DND-41 (cell line): ENCODE results near the gene LTF.

Source experiments
- ATAC-seq: fragments of 200-7000 bp; cut with Tn5 transposase; 3 replicates; pipeline ENCODE4 v1.9.1; 2021; ENCODE audit warnings: low read depth; ENCODE audit not compliant: insufficient read depth
- DNase-seq: peaks from one replicate; pipeline ENCODE4 v3.0.0-alpha.2; 2020
- H2AFZ ChIP-seq: 2 replicates; pipeline ENCODE4 v1.6.0; 2012; ENCODE audit warnings: low read depth, low read length
- H3K27ac ChIP-seq: 2 replicates; pipeline ENCODE4 v1.5.1; 2012; ENCODE audit warnings: low read length, inconsistent platforms
- H3K27me3 ChIP-seq: fragments of 200-600 bp; sonication (generic); 2 replicates; pipeline ENCODE4 v1.6.0; 2012; ENCODE audit warnings: low read length, mild to moderate bottlenecking, inconsistent platforms; ENCODE audit not compliant: insufficient read depth, poor library complexity
- H3K36me3 ChIP-seq: 2 replicates; pipeline ENCODE4 v1.5.1; 2012; ENCODE audit warnings: low read length, inconsistent platforms; ENCODE audit not compliant: insufficient read depth
- H3K4me1 ChIP-seq: 2 replicates; pipeline ENCODE4 v1.5.1; 2012; ENCODE audit warnings: mild to moderate bottlenecking, low read length; ENCODE audit not compliant: insufficient read depth
- H3K4me2 ChIP-seq: 2 replicates; pipeline ENCODE4 v1.6.0; 2012; ENCODE audit warnings: mild to moderate bottlenecking, moderate library complexity, low read length, inconsistent platforms; ENCODE audit not compliant: insufficient read depth
- H3K4me3 ChIP-seq, 2 experiments: fragments of 200-600 bp in 1 of 2; shearing (Covaris generic) in 1 of 2; 2 replicates each; pipeline ENCODE4 v1.5.1; 2012 to 2016; ENCODE audit warnings: inconsistent platforms in 2 of 2, low read length in 2 of 2, mild to moderate bottlenecking in 2 of 2, low read depth in 1 of 2, moderate library complexity in 1 of 2
- H3K79me2 ChIP-seq: 2 replicates; pipeline ENCODE4 v1.6.0; 2012; ENCODE audit warnings: low read length, inconsistent platforms; ENCODE audit not compliant: insufficient read depth
- H3K9ac ChIP-seq: 2 replicates; pipeline ENCODE4 v1.6.0; 2012; ENCODE audit warnings: low read depth, mild to moderate bottlenecking, inconsistent platforms, low read length, moderate library complexity
- H3K9me3 ChIP-seq: 2 replicates; pipeline ENCODE4 v1.5.1; 2012; ENCODE audit warnings: low read length, moderate library complexity, mild to moderate bottlenecking, inconsistent platforms; ENCODE audit not compliant: insufficient read depth, severe bottlenecking
- H4K20me1 ChIP-seq: 2 replicates; pipeline ENCODE4 v1.6.0; 2012; ENCODE audit warnings: low read length; ENCODE audit not compliant: insufficient read depth
- CTCF ChIP-seq: IDR thresholded peaks from 2 replicates; pipeline ENCODE4 v1.5.1; 2012; ENCODE audit warnings: borderline replicate concordance, low read length, moderate library complexity, mild to moderate bottlenecking; ENCODE audit not compliant: poor library complexity, severe bottlenecking; ENCODE audit errors: extremely low read depth
- EZH2 ChIP-seq: IDR thresholded peaks from 3 replicates; pipeline ENCODE4 v1.6.1; 2012; ENCODE audit warnings: borderline replicate concordance, low read depth, mild to moderate bottlenecking, moderate library complexity, low read length, inconsistent platforms; ENCODE audit not compliant: severe bottlenecking

Gene LTF

GRCh38 chr3:46477756-46478155 is 13.1 kb upstream of the LTF start:
- no peak overlapping the region for H3K9ac ChIP-seq
- no peaks in the 10 kb centered on the region for H4K20me1 ChIP-seq
- DNase-seq, result no peak
- H3K36me3 ChIP-seq, result no peaks in the 10 kb centered on the region
- no peaks in the 10 kb centered on the region for H3K79me2 ChIP-seq
- ATAC-seq, result no peak
- no peak overlapping the region for H3K4me3 ChIP-seq
- no peak overlapping the region for H3K4me2 ChIP-seq
- H3K4me1 ChIP-seq, result no peaks in the 10 kb centered on the region
- H2AFZ ChIP-seq, result no peak overlapping the region
- H3K9me3 ChIP-seq, result no peaks in the 10 kb centered on the region
- TF ChIP-seq EZH2 (no peak), CTCF (no peak)
- H3K27me3 ChIP-seq, result no peaks in the 10 kb centered on the region
- no peak overlapping the region for H3K27ac ChIP-seq

- H3K36me3 ChIP-seq, result no peaks in the 10 kb centered on the region
- ATAC-seq (no peak), DNase-seq (no peak)
- H3K4me1 ChIP-seq, result no peaks in the 10 kb centered on the region
- H4K20me1 ChIP-seq, result no peaks in the 10 kb centered on the region
- no peak overlapping the region for H2AFZ ChIP-seq
- no peak overlapping the region for H3K27ac ChIP-seq
- TF ChIP-seq EZH2, result no peak
- no peak for TF ChIP-seq CTCF
- H3K4me2 ChIP-seq, result no peak overlapping the region
- no peak overlapping the region for H3K4me3 ChIP-seq
- H3K27me3 ChIP-seq, result no peaks in the 10 kb centered on the region
- no peak overlapping the region for H3K9ac ChIP-seq
- no peaks in the 10 kb centered on the region for H3K79me2 ChIP-seq
- H3K9me3 ChIP-seq, result no peaks in the 10 kb centered on the region
Observed at GRCh38 chr3:46477145-46477544, 12.4 kb upstream of the LTF start.

- Histone ChIP-seq H3K9me3 (no peaks in the 10 kb centered on the region), H3K4me3 (no peak overlapping the region), H3K36me3 (no peaks in the 10 kb centered on the region), H3K4me1 (no peaks in the 10 kb centered on the region), H2AFZ (no peak overlapping the region), H4K20me1 (no peaks in the 10 kb centered on the region), H3K27ac (no peak overlapping the region), H3K4me2 (no peak overlapping the region), H3K27me3 (no peaks in the 10 kb centered on the region), H3K9ac (no peak overlapping the region), H3K79me2 (no peaks in the 10 kb centered on the region)
- TF ChIP-seq EZH2, result no peak
- no peak for TF ChIP-seq CTCF
- ATAC-seq (no peak), DNase-seq (no peak)
Observed at GRCh38 chr3:46472736-46473135, 8.0 kb upstream of the LTF start.

- Histone ChIP-seq H3K9ac (no peak overlapping the region), H3K27ac (no peak overlapping the region), H4K20me1 (no peaks in the 10 kb centered on the region), H3K79me2 (no peaks in the 10 kb centered on the region), H3K4me2 (no peak overlapping the region), H3K4me3 (no peak overlapping the region), H2AFZ (no peak overlapping the region), H3K4me1 (no peaks in the 10 kb centered on the region), H3K36me3 (no peaks in the 10 kb centered on the region), H3K27me3 (no peaks in the 10 kb centered on the region), H3K9me3 (no peaks in the 10 kb centered on the region)
- DNase-seq (no peak), ATAC-seq (no peak)
- TF ChIP-seq CTCF (no peak), EZH2 (no peak)
Observed at GRCh38 chr3:46471371-46471914, 6.7 kb upstream of the LTF start.
